Central memory CD8-positive, alpha-beta T cell (primary cell): ENCODE results near the gene NAALADL2.
"Not testable (repeated sequence)": the region's sequence is repeated elsewhere in the genome, so short reads cannot be mapped to it uniquely, and the experiment has no call there.

Source experiments
- ATAC-seq: fragments of 150-1000 bp; cut with Tn5 transposase; replicated peaks from 2 replicates; pipeline ENCODE4 v1.10.0; 2022; ENCODE audit warnings: mild to moderate bottlenecking, moderate FRiP score, moderate number of reproducible peaks; ENCODE audit not compliant: poor library complexity, severe bottlenecking; ENCODE audit errors: extremely low read depth
- DNase-seq, 2 donors: peaks; one replicate each; pipeline ENCODE4 v3.0.0; 2021; ENCODE audit warnings: low spot score in 2 of 2
- H3K27ac Mint-ChIP-seq: one replicate; pipeline ENCODE4 v1.8.0; 2022; ENCODE audit warnings: low read depth, mild to moderate bottlenecking, moderate library complexity, mixed read lengths
- H3K27me3 Mint-ChIP-seq: one replicate; pipeline ENCODE4 v1.8.0; 2022; ENCODE audit warnings: mixed read lengths
- H3K36me3 Mint-ChIP-seq: one replicate; pipeline ENCODE4 v1.8.0; 2022; ENCODE audit warnings: mild to moderate bottlenecking, moderate library complexity, mixed read lengths; ENCODE audit not compliant: insufficient read depth
- H3K4me1 Mint-ChIP-seq: one replicate; pipeline ENCODE4 v1.8.0; 2022; ENCODE audit warnings: mixed read lengths
- H3K4me3 Mint-ChIP-seq: one replicate; pipeline ENCODE4 v1.8.0; 2022; ENCODE audit warnings: mild to moderate bottlenecking, moderate library complexity, mixed read lengths
- H3K9me3 Mint-ChIP-seq: one replicate; pipeline ENCODE4 v1.8.0; 2022; ENCODE audit warnings: mixed read lengths

Gene NAALADL2

DNA sequence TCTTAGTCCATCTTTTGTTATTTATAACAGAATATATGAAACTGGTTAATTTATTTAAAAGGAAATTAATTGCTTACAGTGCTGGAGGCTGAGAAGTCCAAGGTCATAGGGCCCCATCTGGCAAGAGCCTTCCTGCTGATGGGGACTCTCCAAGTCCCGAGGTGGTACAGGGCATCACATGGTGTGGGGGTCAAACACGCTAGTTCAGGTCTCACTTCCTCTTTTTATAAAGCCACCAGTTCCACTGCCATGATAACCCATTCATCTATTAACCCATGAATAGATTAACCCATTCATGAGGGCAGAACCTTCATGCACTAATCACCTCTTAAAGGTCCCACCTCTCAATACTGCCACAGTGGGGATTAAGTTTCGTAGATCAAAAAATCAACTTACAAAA, 659.3 kb downstream of the NAALADL2 start:
- Mint-ChIP-seq H3K36me3 (peaks cover 1% of the 10 kb centered on the region), H3K27me3 (no peaks in the 10 kb centered on the region), H3K9me3 (peaks cover 5% of the 10 kb centered on the region), H3K27ac (no peak overlapping the region), H3K4me3 (no peak overlapping the region), H3K4me1 (no peaks in the 10 kb centered on the region)
- ATAC-seq (no peak), DNase-seq (no peak)

DNA sequence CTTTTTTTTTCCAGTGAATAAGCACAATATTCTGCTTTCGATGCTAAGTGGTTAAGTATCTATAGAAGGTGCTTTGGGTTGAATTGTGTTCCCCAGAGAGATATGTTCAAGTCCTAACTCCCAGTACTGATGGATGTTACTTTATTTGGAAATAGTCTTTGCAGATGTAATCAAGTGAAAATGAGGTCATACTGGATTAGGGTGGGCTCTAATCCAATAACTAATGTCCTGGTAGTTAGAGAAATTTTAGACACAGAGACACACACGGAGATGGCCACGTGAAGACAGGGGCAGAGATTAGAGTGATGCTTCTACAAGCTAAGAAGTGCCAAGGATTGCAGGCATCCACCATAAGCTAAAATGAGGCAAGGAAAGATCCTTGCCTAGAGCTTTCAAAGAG, 662.3 kb downstream of the NAALADL2 start:
- no peaks in the 10 kb centered on the region for H3K27me3 Mint-ChIP-seq
- no peak for DNase-seq
- peaks cover 5% of the 10 kb centered on the region for H3K9me3 Mint-ChIP-seq
- no peak for ATAC-seq
- no peaks in the 10 kb centered on the region for H3K4me1 Mint-ChIP-seq
- no peak overlapping the region for H3K4me3 Mint-ChIP-seq
- H3K36me3 Mint-ChIP-seq, result peaks cover 1% of the 10 kb centered on the region
- no peak overlapping the region for H3K27ac Mint-ChIP-seq

DNA sequence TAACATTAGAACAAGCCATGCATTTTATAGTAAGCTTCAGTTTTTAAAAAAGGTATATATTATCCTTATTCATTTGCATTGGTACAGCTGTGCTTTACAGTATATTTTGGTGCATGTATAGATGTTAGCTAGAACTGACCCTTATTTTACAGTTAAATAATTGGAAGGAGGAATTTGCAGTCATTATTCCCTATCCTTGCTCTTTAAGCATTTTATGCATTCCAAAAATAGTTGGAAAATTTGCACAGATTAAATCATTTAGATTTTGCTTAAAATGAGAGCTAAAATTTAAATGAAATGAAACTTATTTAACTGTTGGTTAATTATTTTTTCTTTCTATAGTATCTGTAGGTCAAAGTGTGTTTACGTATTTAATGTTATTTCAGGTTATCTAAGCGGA, 667.1 kb downstream of the NAALADL2 start:
- H3K36me3 Mint-ChIP-seq, result peaks cover 1% of the 10 kb centered on the region
- DNase-seq (no peak), ATAC-seq (no peak)
- H3K27ac Mint-ChIP-seq, result no peak overlapping the region
- H3K4me3 Mint-ChIP-seq, result no peak overlapping the region
- no peaks in the 10 kb centered on the region for H3K27me3 Mint-ChIP-seq
- H3K4me1 Mint-ChIP-seq, result no peaks in the 10 kb centered on the region
- no peaks in the 10 kb centered on the region for H3K9me3 Mint-ChIP-seq

DNA sequence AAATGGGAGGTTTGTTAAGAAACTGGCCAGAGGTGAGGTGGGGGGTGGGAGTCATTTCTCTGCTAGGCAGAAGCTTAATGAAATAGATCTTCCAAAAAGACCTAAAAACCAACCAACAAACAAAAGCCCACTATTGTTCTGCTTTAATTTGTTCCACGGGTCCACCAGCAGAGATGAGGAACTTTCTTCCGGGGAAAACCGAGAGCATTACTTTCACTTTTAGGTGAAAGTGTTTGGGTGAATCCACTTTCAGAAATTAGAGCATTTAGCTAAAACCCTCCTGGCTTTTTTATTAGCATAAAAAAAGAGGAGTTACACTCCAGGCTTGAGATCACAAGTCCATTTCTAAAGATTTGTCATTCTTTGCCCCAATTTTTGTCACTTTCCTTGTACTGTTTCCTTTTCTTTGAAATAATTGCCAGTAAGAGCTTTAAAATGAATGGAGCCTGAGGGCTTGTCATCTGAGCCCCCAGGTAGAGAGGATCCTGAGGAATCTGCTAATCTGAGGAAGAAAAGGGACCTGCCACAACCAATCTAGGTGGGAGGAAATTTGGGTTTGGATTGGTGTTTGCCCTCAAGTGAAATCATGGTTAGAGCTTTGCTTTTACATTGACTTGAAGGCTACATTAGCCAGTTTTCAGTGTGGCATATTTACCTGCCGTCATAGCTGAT, 667.6 kb downstream of the NAALADL2 start:
- no peak overlapping the region for H3K4me3 Mint-ChIP-seq

DNA sequence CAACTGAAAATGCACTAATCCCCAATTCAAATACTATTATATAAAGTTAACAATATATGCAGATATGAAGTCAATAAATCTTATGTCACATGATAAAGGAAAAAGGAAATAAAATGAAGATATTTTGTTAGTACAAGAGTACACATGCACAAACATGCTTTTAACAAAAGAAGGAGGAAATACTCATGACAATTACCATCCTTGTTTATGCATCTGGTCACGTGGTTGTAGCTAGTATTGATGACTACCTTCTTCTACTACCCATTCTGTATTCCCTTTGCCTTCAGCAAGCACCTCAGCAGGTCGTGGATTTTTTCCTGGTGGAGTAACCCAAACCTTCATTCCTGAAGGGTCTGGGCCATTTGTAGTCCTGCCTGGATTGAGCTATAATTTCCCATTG, 669.6 kb downstream of the NAALADL2 start:
- not testable (repeated sequence) for H3K27me3 Mint-ChIP-seq

More for the DNA sequence above, 667.6 kb downstream of the NAALADL2 start:
- H3K27me3 Mint-ChIP-seq, result no peaks in the 10 kb centered on the region
- H3K4me1 Mint-ChIP-seq, result no peaks in the 10 kb centered on the region
- no peaks in the 10 kb centered on the region for H3K9me3 Mint-ChIP-seq
- no peak for DNase-seq
- H3K36me3 Mint-ChIP-seq, result peaks cover 1% of the 10 kb centered on the region
- ATAC-seq, result no peak
- no peak overlapping the region for H3K27ac Mint-ChIP-seq

DNA sequence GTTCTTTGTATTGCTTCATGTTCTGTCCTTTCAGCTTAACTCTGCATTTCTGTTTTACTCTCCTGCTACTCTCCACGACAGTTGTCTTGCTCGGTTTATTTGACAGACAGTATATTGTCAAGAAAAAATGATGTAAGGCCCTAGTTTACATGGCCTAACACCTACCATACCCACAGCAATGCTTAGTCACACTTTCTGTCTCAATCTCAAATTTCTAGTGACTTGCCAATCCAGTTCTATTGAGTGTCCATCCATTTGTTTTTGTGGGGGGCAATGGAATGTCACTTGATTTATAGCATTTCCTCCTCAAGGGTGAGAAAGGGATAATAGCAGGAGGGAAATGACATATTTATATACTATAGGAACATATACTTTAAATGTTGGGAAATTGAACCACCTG, 676.2 kb downstream of the NAALADL2 start:
- no peak for DNase-seq
- no peak overlapping the region for H3K27ac Mint-ChIP-seq
- H3K36me3 Mint-ChIP-seq, result no peaks in the 10 kb centered on the region
- H3K27me3 Mint-ChIP-seq, result no peaks in the 10 kb centered on the region
- H3K4me3 Mint-ChIP-seq, result no peak overlapping the region
- ATAC-seq, result no peak
- peaks cover 15% of the 10 kb centered on the region for H3K9me3 Mint-ChIP-seq
- no peaks in the 10 kb centered on the region for H3K4me1 Mint-ChIP-seq

More for the DNA sequence above, 669.6 kb downstream of the NAALADL2 start:
- H3K36me3 Mint-ChIP-seq, H3K27ac Mint-ChIP-seq, DNase-seq, H3K9me3 Mint-ChIP-seq, ATAC-seq, H3K4me1 Mint-ChIP-seq, H3K4me3 Mint-ChIP-seq: not testable (repeated sequence)

DNA sequence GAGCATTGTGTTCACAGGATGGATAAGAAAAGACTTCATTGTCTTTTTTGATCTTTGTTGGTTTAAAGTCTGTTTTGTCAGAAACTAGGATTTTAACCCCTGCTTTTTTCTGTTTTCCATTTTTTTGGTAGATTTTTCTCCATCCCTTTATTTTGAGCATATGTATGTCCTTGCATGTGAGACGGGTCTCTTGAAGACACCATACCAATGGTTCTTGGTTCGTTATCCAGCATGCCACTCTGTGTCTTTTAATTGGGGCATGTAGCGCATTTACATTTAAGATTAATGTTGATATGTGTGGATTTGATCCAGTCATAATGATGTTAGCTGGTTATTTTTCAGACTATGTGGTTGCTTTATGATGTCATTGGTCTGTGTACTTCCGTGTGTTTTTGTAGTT, 687.0 kb downstream of the NAALADL2 start:
- no peak overlapping the region for H3K4me3 Mint-ChIP-seq
- DNase-seq (no peak), ATAC-seq (no peak)
- peaks cover 28% of the 10 kb centered on the region for H3K9me3 Mint-ChIP-seq
- no peak overlapping the region for H3K27ac Mint-ChIP-seq
- H3K27me3 Mint-ChIP-seq, result no peaks in the 10 kb centered on the region
- H3K4me1 Mint-ChIP-seq, result no peaks in the 10 kb centered on the region
- H3K36me3 Mint-ChIP-seq, result no peaks in the 10 kb centered on the region

DNA sequence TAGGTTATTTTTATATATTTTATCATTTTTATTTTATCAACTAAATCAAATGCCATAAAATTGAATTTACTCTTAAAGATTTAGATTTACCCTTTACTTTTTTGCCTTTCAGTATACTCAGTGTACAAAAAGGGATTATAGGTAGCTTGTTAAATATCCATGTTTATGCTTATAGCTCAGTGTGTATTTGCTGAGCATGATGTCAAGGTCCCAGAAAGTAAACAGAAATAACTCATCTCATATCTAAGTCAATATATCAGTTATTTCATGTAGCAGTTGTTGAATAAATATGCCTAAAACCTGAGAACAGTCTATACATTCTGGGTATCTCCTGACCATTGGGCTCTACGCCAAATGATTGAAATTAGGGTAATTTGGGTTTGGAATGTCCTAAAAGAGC, 693.8 kb downstream of the NAALADL2 start:
- no peaks in the 10 kb centered on the region for H3K4me1 Mint-ChIP-seq
- no peak for DNase-seq
- no peak for ATAC-seq

DNA sequence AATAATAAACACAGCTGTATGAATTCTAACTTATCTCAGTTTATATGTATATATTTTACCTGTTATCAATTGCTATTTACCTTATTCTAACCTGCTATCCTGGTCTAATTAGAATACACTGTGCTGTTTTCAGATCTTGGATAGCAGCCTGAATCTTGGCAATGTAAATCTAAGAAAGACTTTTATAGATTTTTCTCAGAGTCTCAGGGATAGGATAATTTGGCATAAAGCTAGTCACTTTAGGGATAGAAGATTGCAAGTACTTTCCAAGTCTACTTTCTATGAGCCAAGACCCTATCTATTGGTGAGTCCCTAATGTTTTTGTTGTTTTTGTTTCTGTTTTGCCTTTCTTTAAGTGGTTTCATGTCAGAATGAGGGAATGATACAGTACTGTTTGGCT, 695.7 kb downstream of the NAALADL2 start:
- H3K27ac Mint-ChIP-seq, result no peak overlapping the region
- H3K4me1 Mint-ChIP-seq, result no peaks in the 10 kb centered on the region
- no peaks in the 10 kb centered on the region for H3K36me3 Mint-ChIP-seq
- no peaks in the 10 kb centered on the region for H3K27me3 Mint-ChIP-seq
- ATAC-seq (no peak), DNase-seq (no peak)
- no peak overlapping the region for H3K4me3 Mint-ChIP-seq
- peaks cover 18% of the 10 kb centered on the region for H3K9me3 Mint-ChIP-seq

More for the DNA sequence above, 693.8 kb downstream of the NAALADL2 start:
- no peaks in the 10 kb centered on the region for H3K36me3 Mint-ChIP-seq
- no peak overlapping the region for H3K4me3 Mint-ChIP-seq
- H3K27ac Mint-ChIP-seq, result no peak overlapping the region
- H3K9me3 Mint-ChIP-seq, result peaks cover 24% of the 10 kb centered on the region
- no peaks in the 10 kb centered on the region for H3K27me3 Mint-ChIP-seq

DNA sequence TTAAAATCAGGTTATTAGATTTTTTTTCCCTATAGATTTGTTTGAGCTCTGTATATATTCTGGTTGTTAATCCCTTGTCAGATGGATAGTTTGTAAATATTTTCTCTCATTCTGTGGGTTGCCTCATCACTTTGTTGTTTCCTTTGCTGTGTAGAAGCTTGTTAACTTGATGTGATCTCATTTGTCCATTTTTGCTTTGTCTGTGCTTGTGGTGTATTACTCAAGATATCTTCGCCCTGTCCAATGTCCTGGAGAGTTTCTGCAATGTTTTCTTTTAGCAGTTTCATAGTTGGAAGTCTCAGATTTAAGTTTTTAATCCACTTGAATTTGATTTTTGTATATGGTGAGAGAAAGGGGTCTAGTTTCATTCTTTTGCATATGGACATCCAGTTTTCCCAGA, 699.1 kb downstream of the NAALADL2 start:
- peaks cover 18% of the 10 kb centered on the region for H3K9me3 Mint-ChIP-seq
- ATAC-seq, result no peak
- H3K4me1 Mint-ChIP-seq, result no peaks in the 10 kb centered on the region

DNA sequence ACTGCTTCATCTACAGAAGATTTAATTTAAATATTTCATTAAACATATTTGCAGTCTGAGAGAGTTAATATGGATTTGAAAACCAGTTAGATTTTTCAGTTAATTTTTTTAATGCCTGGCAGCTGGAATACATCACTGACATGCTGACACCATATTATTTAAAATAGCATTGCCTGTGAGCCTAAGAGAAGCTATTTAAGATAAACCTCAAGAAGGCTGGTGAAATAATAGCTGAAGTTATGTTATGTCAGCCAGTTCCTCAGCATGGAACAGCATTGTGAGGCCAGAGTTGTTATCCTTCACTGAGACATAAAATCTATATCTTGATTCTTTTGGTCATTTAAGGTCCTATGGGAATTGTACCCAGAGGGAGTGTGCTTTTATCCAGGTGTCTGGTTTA, 705.2 kb downstream of the NAALADL2 start:
- no peaks in the 10 kb centered on the region for H3K4me1 Mint-ChIP-seq
- ATAC-seq, result no peak

More for the DNA sequence above, 699.1 kb downstream of the NAALADL2 start:
- DNase-seq, result no peak
- H3K4me3 Mint-ChIP-seq, result no peak overlapping the region
- H3K27ac Mint-ChIP-seq, result no peak overlapping the region
- no peaks in the 10 kb centered on the region for H3K27me3 Mint-ChIP-seq
- H3K36me3 Mint-ChIP-seq, result no peaks in the 10 kb centered on the region

DNA sequence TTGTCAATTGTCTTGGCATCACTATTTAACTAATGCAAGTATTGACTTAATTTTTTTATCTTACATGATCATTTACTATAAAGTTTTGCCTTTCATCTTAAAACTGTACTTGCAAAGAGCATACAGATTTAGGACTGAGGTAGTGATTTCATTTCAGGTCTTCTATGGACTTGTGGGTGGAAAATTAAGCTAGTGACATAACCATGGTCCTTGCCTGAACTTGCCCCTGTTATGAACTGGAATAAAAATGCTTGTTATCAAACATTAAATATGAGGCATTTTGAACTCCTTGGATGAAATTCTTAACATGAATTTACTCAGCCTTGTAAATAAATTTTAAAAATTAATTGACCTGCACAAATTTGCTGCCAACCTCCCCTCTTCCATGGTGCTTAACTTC, 712.0 kb downstream of the NAALADL2 start:
- no peaks in the 10 kb centered on the region for H3K36me3 Mint-ChIP-seq
- H3K27ac Mint-ChIP-seq, result no peak overlapping the region
- no peak for ATAC-seq
- H3K9me3 Mint-ChIP-seq, result no peaks in the 10 kb centered on the region
- no peaks in the 10 kb centered on the region for H3K27me3 Mint-ChIP-seq
- no peak for DNase-seq
- H3K4me1 Mint-ChIP-seq, result no peaks in the 10 kb centered on the region
- H3K4me3 Mint-ChIP-seq, result no peak overlapping the region

More for the DNA sequence above, 705.2 kb downstream of the NAALADL2 start:
- H3K27me3 Mint-ChIP-seq, result no peaks in the 10 kb centered on the region
- DNase-seq, result no peak
- no peak overlapping the region for H3K4me3 Mint-ChIP-seq
- no peaks in the 10 kb centered on the region for H3K36me3 Mint-ChIP-seq
- peaks cover 11% of the 10 kb centered on the region for H3K9me3 Mint-ChIP-seq
- no peak overlapping the region for H3K27ac Mint-ChIP-seq

DNA sequence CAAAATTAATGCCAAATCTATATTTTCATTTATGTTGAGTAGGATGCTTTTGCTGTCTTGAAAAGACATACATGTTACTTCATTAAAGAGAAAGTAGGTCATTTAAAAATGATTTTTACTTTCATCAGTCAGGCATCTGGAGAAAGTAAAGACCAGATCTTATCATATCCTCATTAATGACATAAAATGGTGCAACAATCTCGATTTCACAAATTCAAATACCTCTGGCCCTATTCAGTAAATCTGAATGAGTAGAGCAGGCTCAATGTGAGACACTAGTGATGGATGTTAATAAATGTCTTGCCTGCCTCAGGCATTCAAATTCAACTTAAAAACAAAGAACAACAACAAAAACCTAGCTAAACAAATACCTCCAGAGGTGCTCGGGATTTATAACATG, 714.1 kb downstream of the NAALADL2 start:
- Mint-ChIP-seq H3K27me3 (no peaks in the 10 kb centered on the region), H3K4me3 (no peak overlapping the region), H3K9me3 (no peaks in the 10 kb centered on the region), H3K36me3 (no peaks in the 10 kb centered on the region), H3K27ac (no peak overlapping the region), H3K4me1 (no peaks in the 10 kb centered on the region)
- no peak for DNase-seq
- no peak for ATAC-seq
